Iris pigment epithelial cell (primary cell): Measurements from ENCODE around the gene CMBL.
A peak's percentile ranks its signal among the peaks of the same experiment; 100 is the strongest.

Source experiments
- DNase-seq: peaks from one replicate; pipeline ENCODE4 v3.0.0-alpha.2; 2011; ENCODE audit warnings: low read depth

CMBL gene

GRCh38 chr5:10333154-10334006, 25.7 kb upstream of the CMBL start:
- DNase-seq: peak; percentile 50

- DNase-seq: no peak
Measured at GRCh38 chr5:10332301-10332700, 24.6 kb upstream of the CMBL start.

GRCh38 chr5:10331341-10331796, 23.7 kb upstream of the CMBL start:
- peak; percentile 84 for DNase-seq

- DNase-seq: no peak
Measured at GRCh38 chr5:10330511-10331230, 23.0 kb upstream of the CMBL start.

GRCh38 chr5:10329820-10330481, 22.2 kb upstream of the CMBL start:
- peak; percentile 73 for DNase-seq

- no peak for DNase-seq
Measured at GRCh38 chr5:10329446-10329819, 21.7 kb upstream of the CMBL start.

GRCh38 chr5:10328323-10328722, 20.6 kb upstream of the CMBL start:
- no peak for DNase-seq

- no peak for DNase-seq
Measured at GRCh38 chr5:10324518-10325370, 17.0 kb upstream of the CMBL start.

GRCh38 chr5:10323588-10324488, 16.1 kb upstream of the CMBL start:
- DNase-seq: no peak

GRCh38 chr5:10321882-10322281, 14.2 kb upstream of the CMBL start:
- no peak for DNase-seq

GRCh38 chr5:10320793-10321192, 13.1 kb upstream of the CMBL start:
- no peak for DNase-seq

GRCh38 chr5:10319202-10319851, 11.6 kb upstream of the CMBL start:
- DNase-seq: peak; percentile 83

GRCh38 chr5:10317825-10318682, 10.4 kb upstream of the CMBL start:
- peak; percentile 29 for DNase-seq

GRCh38 chr5:10315824-10316509, 8.3 kb upstream of the CMBL start:
- DNase-seq: no peak

- no peak for DNase-seq
Measured at GRCh38 chr5:10315201-10315600, 7.5 kb upstream of the CMBL start.

- no peak for DNase-seq
Measured at GRCh38 chr5:10311595-10312425, 4.1 kb upstream of the CMBL start.

GRCh38 chr5:10310835-10311570, 3.3 kb upstream of the CMBL start:
- peak; percentile 48 for DNase-seq
